Measurements from ENCODE around the gene ARHGDIA.

ARHGDIA gene

DNA sequence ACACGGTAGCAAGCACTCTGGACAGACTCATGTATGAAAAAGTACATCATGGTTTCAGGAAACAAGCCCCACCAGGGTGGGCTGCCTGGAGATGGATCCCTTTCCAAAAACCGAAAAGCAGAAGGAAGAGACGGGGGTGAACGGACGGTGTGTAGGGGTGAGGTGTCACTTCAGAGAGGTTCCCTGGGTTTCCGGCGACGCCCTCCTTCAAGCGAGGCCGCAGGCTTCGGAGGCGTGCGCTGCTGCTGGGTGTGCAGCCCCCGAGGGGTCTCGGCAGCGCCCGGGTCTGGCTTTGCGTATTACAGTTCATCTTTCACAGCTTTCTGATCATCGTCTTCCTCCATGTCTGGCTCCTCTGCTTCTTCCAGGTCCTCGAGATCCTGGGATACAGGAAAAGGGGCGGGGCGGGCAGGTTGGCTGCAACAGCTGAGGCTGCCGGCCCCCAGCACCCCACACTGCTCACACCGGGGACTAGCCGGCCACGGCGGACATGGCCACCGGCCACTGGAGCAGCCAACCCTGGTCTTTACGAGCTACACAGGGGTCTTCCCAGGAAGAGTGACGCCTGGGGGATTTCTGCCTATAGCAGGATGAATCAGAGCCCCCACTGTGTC is 27.3 kb downstream of the ARHGDIA start:
- H3K9me3 ChIP-seq (ENCODE audit: control insufficient read depth, low read length), result no peaks in the 10 kb centered on the region
- H2AFZ ChIP-seq, result no peak overlapping the region
- TF ChIP-seq, protein P1, sequence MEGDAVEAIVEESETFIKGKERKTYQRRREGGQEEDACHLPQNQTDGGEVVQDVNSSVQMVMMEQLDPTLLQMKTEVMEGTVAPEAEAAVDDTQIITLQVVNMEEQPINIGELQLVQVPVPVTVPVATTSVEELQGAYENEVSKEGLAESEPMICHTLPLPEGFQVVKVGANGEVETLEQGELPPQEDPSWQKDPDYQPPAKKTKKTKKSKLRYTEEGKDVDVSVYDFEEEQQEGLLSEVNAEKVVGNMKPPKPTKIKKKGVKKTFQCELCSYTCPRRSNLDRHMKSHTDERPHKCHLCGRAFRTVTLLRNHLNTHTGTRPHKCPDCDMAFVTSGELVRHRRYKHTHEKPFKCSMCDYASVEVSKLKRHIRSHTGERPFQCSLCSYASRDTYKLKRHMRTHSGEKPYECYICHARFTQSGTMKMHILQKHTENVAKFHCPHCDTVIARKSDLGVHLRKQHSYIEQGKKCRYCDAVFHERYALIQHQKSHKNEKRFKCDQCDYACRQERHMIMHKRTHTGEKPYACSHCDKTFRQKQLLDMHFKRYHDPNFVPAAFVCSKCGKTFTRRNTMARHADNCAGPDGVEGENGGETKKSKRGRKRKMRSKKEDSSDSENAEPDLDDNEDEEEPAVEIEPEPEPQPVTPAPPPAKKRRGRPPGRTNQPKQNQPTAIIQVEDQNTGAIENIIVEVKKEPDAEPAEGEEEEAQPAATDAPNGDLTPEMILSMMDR (IDR thresholded peaks at IDR 0.05), result no peak
- H3K36me3 ChIP-seq (ENCODE audit: control insufficient read depth, insufficient read depth, low read length), result no peaks in the 10 kb centered on the region
- H3K79me2 ChIP-seq, result no peaks in the 10 kb centered on the region
- H3K27ac ChIP-seq, result no peak overlapping the region
- no peak overlapping the region for H3K4me3 ChIP-seq (ENCODE audit: low read depth, low read length)
- H3K4me1 ChIP-seq, result peaks cover 7% of the 10 kb centered on the region
- H3K9ac ChIP-seq, result no peak overlapping the region
- H3K27me3 ChIP-seq (ENCODE audit: control insufficient read depth, insufficient read depth, low read length), result no peaks in the 10 kb centered on the region
- H3K4me2 ChIP-seq (ENCODE audit: low read length), result no peak overlapping the region

DNA sequence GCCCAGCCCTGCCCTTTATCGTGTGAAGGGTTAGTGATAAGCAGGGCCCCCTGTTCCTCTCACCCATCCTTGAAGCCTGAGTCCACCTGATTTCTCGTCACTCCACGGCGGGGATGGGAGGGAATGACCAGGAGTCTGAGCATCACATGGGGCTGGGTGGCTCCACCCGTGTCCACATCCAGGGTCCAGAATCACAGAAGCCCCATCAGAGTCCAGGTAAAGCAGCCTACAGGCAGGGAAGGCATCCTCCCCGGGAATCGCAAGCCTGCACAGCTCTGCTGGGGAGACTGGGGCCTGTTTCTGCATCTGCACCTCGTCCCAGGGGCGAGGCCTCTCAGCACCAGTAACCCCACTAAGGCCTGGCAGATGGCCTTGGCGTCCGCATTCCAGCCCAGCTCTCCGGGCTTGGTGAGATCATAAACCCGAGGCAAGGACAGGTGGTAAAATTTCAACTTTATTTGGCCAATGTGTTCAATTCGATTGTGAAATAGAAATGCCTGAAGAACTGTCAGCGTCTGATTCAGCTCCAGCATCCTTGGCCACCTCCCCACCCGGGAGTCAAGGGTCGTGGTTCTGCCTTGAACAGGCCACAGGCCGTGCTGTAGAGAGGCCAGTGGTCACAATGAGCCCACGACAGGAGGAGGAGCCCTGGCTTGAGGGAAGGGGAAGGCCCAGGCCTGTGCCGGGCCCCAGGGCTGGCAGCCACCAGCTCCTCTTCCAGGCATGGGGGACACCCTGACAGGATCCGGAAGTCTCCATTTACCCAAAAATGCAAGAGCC is 28.2 kb downstream of the ARHGDIA start:
- Histone ChIP-seq H3K79me2 (no peaks in the 10 kb centered on the region), H3K4me2 (ENCODE audit: low read length) (no peak overlapping the region), H3K27me3 (ENCODE audit: control insufficient read depth, insufficient read depth, low read length) (no peaks in the 10 kb centered on the region), H2AFZ (no peak overlapping the region), H3K27ac (no peak overlapping the region), H3K9me3 (ENCODE audit: control insufficient read depth, low read length) (no peaks in the 10 kb centered on the region), H3K4me3 (ENCODE audit: low read depth, low read length) (no peak overlapping the region), H3K9ac (no peak overlapping the region), H3K36me3 (ENCODE audit: control insufficient read depth, insufficient read depth, low read length) (no peaks in the 10 kb centered on the region), H3K4me1 (peaks cover 7% of the 10 kb centered on the region)
- TF ChIP-seq, protein P1 (IDR thresholded peaks at IDR 0.05), result no peak

DNA sequence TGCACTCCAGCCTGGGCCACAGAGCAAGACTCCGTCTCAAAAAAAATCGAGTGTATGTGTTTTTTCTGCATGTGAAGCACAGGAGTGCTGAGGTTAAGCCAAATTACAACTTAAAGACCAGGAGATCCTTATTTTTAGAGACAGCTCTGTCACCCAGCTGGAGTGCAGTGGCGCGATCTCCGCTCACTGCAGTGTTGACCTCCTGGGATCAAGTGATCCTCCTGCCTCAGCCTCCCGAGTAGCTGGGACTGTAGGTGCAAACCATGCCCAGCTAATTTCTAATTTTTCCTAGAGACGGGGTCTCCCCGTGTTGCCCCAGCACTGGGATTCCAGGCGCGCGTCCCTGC is 28.8 kb downstream of the ARHGDIA start:
- Histone ChIP-seq H3K36me3 (ENCODE audit: control insufficient read depth, insufficient read depth, low read length) (no peaks in the 10 kb centered on the region), H3K4me3 (ENCODE audit: low read depth, low read length) (no peak overlapping the region), H3K27ac (no peak overlapping the region), H3K9me3 (ENCODE audit: control insufficient read depth, low read length) (no peaks in the 10 kb centered on the region), H3K4me2 (ENCODE audit: low read length) (no peak overlapping the region), H3K79me2 (no peaks in the 10 kb centered on the region), H2AFZ (no peak overlapping the region), H3K4me1 (peaks cover 7% of the 10 kb centered on the region), H3K9ac (no peak overlapping the region), H3K27me3 (ENCODE audit: control insufficient read depth, insufficient read depth, low read length) (no peaks in the 10 kb centered on the region)
- TF ChIP-seq, protein P1 (IDR thresholded peaks at IDR 0.05), result no peak

DNA sequence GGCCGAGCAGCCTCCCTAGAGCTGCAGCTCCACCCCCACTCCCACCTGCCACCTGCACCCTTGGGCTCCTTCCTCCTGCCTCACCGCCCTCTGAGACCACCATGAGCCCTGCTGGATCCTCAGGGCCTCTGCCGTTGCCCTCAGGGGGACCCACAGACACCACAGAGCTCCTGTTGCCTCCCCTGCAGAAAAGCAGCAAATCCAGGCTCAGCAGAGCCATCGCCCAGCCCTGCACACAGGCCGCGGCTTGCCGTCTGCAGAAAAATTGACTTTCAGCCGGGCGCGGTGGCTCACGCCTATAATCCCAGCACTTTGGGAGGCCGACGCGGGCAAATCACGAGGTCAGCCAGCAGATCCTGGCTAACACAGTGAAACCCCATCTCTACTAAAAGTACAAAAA is 29.3 kb downstream of the ARHGDIA start:
- TF ChIP-seq, protein P1 (IDR thresholded peaks at IDR 0.05), result no peak
- no peak overlapping the region for H3K9ac ChIP-seq

More for the DNA sequence above, 29.3 kb downstream of the ARHGDIA start:
- Histone ChIP-seq H3K79me2 (no peaks in the 10 kb centered on the region), H3K4me2 (ENCODE audit: low read length) (no peak overlapping the region), H3K9me3 (ENCODE audit: control insufficient read depth, low read length) (no peaks in the 10 kb centered on the region), H3K4me1 (peaks cover 7% of the 10 kb centered on the region), H3K36me3 (ENCODE audit: control insufficient read depth, insufficient read depth, low read length) (no peaks in the 10 kb centered on the region), H3K27me3 (ENCODE audit: control insufficient read depth, insufficient read depth, low read length) (no peaks in the 10 kb centered on the region), H2AFZ (no peak overlapping the region), H3K27ac (no peak overlapping the region), H3K4me3 (ENCODE audit: low read depth, low read length) (no peak overlapping the region)

Measured in parathyroid adenoma (tissue), 2 donors.